Measurements from ENCODE around the gene KHDC4.
"Not testable (repeated sequence)": the region's sequence is repeated elsewhere in the genome, so short reads cannot be mapped to it uniquely, and the experiment has no call there.

KHDC4 gene

GRCh38 chr1:155940993-155941844 is 7.0 kb upstream of the KHDC4 start, which contains the start of gene RXFP4:
RXFP4 (plus strand) TSS chr1:155941638; CDS start chr1:155941710, 72 bp downstream.
- peak in 1 of 5 experiments; percentile 11 for DNase-seq

- peak in 1 of 5 experiments; percentile 19 for DNase-seq
Measured at GRCh38 chr1:155940482-155940992, 6.3 kb upstream of the KHDC4 start.

- DNase-seq, result peak in 1 of 5 experiments; percentile 76
Measured at GRCh38 chr1:155938220-155938627, 4.0 kb upstream of the KHDC4 start.

- no peak for DNase-seq
Measured at GRCh38 chr1:155934936-155935590, 850 bp upstream of the KHDC4 start.

GRCh38 chr1:155933591-155934096 is 569 bp downstream of the KHDC4 start:
- DNase-seq, result no peak

- no peak for DNase-seq
Measured at GRCh38 chr1:155932487-155932886, 1.7 kb downstream of the KHDC4 start.

GRCh38 chr1:155932081-155932480 is 2.1 kb downstream of the KHDC4 start:
- no peak for DNase-seq

- DNase-seq, result no peak
Measured at GRCh38 chr1:155931332-155932038, 2.7 kb downstream of the KHDC4 start.

- not testable (repeated sequence) for DNase-seq
Measured at GRCh38 chr1:155930725-155931124, 3.5 kb downstream of the KHDC4 start.

GRCh38 chr1:155929057-155929456 is 5.2 kb downstream of the KHDC4 start:
- no peak for DNase-seq

GRCh38 chr1:155925506-155925905 is 8.7 kb downstream of the KHDC4 start:
- DNase-seq, result no peak

- DNase-seq, result no peak
Measured at GRCh38 chr1:155920717-155921116, 13.5 kb downstream of the KHDC4 start.

GRCh38 chr1:155919801-155920200 is 14.4 kb downstream of the KHDC4 start:
- no peak for DNase-seq

- no peak for DNase-seq
Measured at GRCh38 chr1:155918660-155919059, 15.6 kb downstream of the KHDC4 start.

GRCh38 chr1:155913969-155914757 is 20.1 kb downstream of the KHDC4 start:
- no peak for DNase-seq

- DNase-seq, result no peak
Measured at GRCh38 chr1:155912056-155912536, 22.1 kb downstream of the KHDC4 start.

GRCh38 chr1:155911156-155912055 is 22.8 kb downstream of the KHDC4 start, which contains the start of gene RIT1:
RIT1 (minus strand) TSS chr1:155911349; CDS start chr1:155910761, 588 bp downstream.
- peak; percentile 69 to 87 (median 81) for DNase-seq

- DNase-seq, result peak in 2 of 5 experiments; percentile 7 to 22
Measured at GRCh38 chr1:155910621-155911121, 23.5 kb downstream of the KHDC4 start.

GRCh38 chr1:155909894-155910293 is 24.3 kb downstream of the KHDC4 start:
- DNase-seq, result peak in 1 of 5 experiments; percentile 19

- DNase-seq, result no peak
Measured at GRCh38 chr1:155904261-155904660, 30.0 kb downstream of the KHDC4 start.

All from T-helper 2 cell (primary cell).